ENCODE measurements around the gene POTEH.
"Not testable (repeated sequence)": the region's sequence is repeated elsewhere in the genome, so short reads cannot be mapped to it uniquely, and the experiment has no call there.

Gene POTEH

DNA sequence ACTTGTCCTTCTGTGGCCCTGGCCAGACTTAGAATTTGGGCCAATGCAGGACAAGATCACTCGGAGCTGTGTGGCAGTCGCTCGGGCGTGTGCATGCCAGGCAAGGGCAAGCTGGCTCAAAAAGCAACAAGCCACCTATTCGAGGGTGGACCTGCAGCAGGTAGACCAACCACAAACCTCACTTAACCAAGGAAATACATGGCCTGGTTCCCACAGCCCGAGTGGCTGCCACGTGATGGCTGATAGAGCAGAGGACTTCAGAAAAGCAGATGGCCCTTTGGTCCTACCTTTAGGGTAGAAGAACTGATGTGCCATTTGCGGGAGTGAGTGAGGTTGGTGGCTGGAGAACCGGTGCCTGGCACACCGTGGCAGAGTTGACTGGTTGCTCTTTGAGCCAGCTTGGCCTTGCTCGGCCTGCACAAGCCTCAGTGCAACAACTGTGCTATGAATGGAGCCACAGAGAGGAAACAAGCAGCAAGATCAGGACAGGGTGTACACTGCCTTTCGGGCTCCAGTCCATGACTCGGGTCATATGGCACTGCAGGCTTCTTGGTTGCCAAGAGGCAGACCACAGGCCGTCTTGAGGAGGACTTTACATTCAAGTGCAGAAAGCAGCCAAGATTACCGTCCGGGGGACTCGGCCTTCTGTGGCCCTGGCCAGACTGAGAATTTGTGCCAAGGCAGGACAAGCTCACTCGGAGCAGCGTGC lies 39.5 kb downstream of the POTEH start:
- not testable (repeated sequence) for DNase-seq (ENCODE audit: low read depth); H3K4me3 ChIP-seq (ENCODE audit: low read depth, low read length)

DNA sequence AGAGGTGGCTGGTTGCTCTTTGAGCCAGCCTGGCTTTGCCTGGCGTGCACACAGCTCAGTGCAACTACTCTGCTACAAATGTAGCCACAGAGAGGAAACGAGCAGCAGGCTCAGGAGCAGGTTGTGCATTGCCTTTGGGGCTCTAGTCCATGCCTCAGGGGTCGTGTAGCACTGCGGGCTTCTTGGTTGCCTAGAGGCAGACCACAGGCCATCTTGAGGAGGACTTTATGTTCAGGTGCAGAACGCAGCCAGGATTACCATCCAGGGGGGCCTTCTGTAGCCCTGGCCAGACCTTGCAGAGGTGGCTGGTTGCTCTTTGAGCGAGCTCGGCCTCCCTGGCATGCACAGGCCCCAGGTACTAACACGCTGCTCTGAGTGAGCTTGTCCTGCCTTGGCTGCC lies 41.2 kb downstream of the POTEH start:
- H3K4me3 ChIP-seq (ENCODE audit: low read depth, low read length); DNase-seq (ENCODE audit: low read depth): not testable (repeated sequence)

DNA sequence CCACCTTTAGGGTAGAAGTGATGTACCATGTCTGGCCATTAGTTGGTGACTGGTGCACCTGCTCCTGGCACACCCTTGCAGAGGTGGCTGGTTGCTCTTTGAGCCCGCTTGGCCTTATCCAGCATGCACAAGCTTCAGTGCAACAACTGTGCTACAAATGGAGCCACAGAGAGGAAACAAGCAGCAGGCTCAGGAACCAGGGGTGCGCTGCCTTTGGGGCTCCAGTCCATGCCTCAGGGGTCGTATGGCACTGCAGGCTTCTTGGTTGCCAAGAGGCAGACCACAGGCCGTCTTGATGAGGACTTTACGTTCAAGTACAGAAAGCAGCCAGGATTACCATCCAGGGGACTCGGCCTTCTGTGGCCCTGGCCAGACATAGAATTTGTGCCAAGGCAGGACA lies 44.6 kb downstream of the POTEH start:
- H3K4me3 ChIP-seq (ENCODE audit: low read depth, low read length); DNase-seq (ENCODE audit: low read depth): not testable (repeated sequence)

DNA sequence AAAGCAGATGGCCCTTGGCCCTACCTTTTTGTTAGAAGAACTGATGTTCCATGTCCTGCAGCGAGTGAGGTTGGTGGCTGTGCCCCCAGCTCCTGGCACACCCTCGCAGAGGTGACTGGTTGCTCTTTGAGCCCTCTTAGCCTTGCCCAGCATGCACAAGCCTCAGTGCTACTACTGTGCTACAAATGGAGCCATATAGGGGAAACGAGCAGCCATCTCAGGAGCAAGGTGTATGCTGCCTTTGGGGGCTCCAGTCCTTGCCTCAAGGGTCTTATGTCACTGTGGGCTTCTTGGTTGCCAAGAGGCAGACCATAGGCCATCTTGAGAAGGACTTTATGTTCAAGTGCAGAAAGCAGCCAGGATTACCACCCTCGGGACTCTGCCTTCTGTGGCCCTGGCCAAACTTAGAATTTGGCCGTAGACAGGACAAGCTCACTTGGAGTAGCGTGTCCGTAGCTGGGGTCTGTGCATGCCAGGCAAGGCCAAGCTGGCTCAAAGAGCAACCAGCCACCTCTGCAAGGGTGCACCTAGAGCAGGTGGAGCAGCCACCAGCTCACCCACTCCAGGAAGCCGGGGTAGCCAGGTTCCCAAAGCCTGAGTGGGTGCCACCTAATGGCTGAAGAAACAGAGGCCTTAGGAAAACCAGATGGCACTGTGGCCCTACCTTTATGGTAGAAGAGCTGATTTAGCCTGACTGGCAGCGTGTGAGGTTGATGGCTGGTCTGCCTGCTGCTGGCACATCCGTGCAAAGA lies 48.5 kb downstream of the POTEH start:
- not testable (repeated sequence) for H3K4me3 ChIP-seq (ENCODE audit: low read depth, low read length); DNase-seq (ENCODE audit: low read depth)

DNA sequence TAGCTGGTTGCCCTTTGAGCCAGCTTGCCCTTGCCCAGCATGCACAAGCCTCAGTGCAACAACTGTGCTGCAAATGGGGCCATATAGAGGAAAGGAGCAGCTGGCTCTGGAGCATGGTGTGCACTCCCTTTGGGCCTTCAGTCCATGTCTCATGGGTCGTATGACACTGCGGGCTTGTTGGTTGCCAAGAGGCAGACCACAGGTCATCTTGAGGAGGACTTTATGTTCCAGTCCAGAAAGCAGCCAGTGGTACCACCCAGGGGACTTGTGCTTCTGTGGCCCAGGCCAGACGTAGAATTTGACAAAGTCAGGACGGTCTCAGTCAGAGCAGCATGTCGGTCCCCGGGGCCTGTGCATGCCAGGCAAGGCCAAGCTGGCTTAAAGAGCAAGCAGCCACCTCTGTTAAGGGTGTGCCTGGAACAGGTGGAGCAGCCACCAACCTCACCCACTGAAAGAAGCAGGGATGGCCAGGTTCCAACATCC lies 49.1 kb downstream of the POTEH start:
- H3K4me3 ChIP-seq (ENCODE audit: low read depth, low read length); DNase-seq (ENCODE audit: low read depth): not testable (repeated sequence)

DNA sequence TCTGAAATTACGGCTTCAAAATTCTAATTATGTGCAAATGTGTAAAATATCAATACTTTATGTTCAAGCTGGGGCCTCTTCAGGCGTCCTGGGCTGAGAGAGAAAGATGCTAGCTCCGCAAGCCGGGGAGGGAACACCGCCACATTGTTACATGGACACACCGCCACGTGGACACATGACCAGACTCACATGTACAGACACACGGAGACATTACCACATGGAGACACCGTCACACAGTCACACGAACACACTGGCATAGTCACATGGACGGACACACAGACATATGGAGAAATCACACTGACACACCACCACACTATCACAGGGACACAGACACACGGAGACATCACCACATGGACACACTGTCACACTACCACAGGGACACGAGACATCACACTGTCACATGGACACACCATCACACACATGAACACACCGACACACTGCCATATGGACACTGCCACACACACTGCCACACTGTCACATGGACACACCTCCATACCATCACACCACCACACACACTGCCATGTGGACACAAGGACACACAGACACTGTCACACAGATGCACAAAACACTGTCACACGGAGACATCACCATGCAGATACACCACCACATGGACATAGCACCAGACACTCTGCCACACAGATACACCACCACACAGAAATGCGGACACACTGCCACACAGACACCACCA lies 58.0 kb downstream of the POTEH start:
- DNase-seq (ENCODE audit: low read depth); H3K4me3 ChIP-seq (ENCODE audit: low read depth, low read length): not testable (repeated sequence)

DNA sequence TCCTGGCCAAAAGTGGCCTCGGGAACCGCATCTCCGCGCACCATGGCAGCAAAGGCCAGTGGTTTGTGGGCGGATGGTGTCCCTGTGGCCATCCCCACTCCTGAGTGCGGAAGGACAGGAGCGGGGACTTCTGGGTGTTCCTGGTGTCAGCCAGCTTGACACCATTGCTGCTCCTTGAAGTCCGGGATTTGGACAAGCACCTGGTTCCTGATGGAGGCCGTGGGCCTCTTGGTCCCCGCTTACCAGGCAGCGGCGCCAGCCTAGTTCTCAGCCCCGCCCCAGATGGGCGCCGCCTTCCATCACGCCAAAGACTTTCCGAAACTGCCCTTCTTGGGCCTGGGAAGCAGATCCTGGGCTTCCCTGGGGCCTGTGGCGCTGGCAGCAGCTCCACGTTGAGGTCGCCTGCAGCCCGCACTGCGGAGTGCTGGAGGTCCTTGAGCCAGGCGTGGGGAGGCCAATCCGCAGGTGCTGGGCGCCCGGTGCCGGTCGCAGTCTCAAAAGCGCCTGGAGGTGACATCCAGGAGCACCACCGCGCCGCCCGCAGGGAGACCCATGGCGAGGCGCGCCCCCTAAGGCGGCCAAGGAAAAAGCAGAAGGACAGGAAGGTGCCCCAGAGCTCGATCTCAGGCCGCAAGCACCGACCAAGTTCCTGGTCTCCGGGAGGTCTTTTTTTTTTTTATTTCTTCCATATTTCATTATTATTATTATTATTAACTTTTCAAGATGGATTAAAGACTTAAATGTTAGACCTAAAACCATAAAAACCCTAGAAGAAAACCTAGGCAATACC lies 59.5 kb downstream of the POTEH start:
- not testable (repeated sequence) for H3K4me3 ChIP-seq (ENCODE audit: low read depth, low read length); DNase-seq (ENCODE audit: low read depth)

DNA sequence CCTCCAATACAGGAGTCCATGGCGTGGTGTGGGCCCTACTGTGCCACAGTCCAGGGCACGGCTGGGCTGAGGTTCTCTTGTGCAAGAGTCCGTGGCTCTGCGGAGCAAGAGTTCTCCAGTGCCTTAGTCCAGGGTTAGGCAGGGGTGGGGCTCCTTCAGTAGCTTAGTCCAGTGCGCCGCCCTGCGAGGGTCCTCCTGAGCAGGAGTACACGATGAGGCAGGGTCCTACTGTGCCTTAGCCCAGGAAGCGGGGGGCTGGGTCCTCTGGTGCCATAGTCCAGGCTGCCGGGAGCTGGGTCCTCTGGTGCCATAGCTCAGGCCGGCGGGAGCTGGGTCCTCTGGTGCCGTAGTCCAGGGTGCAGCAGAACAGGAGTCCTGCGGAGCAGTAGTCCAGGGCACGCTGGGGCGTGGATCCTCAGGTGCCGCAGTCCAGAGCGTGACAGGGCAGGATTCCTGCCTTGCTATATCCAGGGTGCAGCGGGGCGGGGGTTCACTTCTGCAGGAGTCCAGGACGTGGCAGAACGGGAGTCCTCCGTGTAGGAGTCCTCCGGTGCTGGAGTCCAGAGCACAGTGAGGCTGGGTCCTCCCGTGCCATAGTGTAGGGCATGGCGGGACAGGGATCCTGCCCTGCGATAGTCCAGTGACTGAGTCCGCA lies 69.7 kb downstream of the POTEH start:
- H3K4me3 ChIP-seq (ENCODE audit: low read depth, low read length); DNase-seq (ENCODE audit: low read depth): not testable (repeated sequence)

DNA sequence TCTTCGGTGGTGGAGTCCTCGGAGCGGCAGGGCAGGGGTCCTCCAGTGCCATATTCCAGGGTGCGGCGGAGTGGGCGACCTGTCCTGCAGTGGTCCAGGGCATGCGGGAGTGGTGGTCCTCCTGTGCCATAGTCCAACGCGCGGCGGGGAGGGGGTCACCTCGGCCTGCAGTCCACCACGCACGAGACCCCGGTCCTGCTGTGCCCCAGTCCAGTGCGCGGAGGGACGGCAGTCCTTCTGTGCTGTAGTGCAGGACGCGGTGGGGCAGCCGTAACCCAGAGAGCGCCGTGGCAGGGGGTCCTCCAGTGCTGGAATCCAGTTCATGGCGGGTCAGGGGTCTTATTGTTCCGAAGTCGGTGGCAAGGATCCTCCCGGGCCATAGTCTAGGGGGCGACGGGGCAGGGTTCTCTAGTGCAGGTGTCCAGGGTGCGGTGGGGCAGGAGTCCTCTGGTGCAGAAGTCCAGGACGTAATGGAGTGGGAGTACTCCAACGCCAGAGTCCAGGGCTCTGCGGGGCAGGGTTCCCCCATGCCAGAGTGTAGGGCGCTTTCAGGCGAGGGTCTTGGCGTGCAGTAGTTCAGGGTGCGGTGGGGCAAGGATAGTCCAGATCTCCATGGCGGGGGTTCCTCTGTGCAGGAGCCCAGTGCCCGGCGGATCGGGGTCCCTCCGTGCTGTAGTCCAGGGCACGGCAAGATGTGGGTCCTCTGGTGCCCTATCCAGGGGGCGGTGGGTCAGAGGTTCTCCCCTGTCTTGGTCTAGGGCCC lies 70.7 kb downstream of the POTEH start:
- not testable (repeated sequence) for DNase-seq (ENCODE audit: low read depth); H3K4me3 ChIP-seq (ENCODE audit: low read depth, low read length)

DNA sequence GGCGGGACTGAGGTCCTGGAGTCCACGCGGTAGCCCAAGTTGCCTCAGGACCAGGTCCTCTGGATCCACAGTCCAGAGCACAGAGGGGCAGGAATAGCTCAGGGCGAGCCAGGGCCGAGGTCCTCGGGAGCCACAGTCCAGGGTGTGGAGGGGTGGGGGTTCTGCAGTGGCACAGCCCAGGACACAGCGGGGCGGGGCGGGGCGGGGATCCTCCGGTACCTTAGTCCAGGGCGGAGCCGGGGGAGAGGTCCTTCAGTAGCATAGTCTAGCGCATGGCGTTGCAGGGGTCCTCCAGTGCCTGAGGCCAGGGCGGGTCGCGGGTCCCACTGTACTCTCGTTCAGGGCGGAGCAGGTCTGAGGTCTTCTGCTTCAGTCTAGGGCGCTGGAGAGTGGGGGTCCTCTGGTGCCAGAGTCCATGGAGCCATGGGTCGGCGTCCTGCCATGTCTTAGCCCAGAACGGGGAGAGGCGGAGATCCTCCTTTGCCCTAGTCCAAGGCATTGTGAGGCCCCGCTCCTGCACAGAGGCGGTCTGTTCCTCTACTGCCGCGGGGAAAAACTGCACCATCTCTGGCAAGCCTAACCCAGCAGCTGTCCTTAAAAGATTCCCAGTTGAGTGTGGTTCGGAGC lies 71.4 kb downstream of the POTEH start:
- DNase-seq (ENCODE audit: low read depth); H3K4me3 ChIP-seq (ENCODE audit: low read depth, low read length): not testable (repeated sequence)

DNA sequence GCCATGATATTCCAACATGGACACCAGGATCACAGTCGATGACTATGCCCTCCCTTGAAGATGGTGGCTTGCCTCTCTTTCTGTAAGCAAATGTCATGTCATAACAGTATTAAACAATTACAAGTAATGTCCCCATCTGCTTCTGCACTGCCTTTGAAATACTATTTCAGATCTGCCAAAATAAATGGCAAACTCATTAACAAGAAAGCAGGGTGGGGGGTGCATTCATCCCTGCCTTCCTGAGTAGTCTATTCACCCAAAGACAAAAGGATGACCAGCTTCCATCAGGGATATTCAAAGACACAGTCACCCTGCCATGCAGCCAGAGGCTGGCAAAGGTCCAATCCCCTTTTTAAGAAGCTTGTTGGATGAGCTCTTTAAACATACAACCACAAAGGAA lies 73.7 kb downstream of the POTEH start:
- not testable (repeated sequence) for DNase-seq (ENCODE audit: low read depth); H3K4me3 ChIP-seq (ENCODE audit: low read depth, low read length)

All from skeletal muscle cell (primary cell).